Ascending aorta (tissue), 2 donors: ENCODE data around the gene USP49. TPM values are rescaled to one million over a fixed set of nuclear protein-coding genes. Genes with fewer than 3 reads are reported as not detected.

Experiments used
- DNase-seq, 2 donors: peaks; one replicate each; pipeline ENCODE4 v3.0.0-alpha.2; 2019; ENCODE audit warnings: low spot score in 2 of 2
- H3K27ac ChIP-seq, 2 donors: fragments of 200-600 bp; sonication (generic); one replicate each; pipeline ENCODE4 v1.5.1; 2016 to 2017; ENCODE audit warnings: mild to moderate bottlenecking in 1 of 2
- H3K27me3 ChIP-seq: fragments of 200-600 bp; sonication (generic); one replicate; pipeline ENCODE4 v1.5.1; 2017
- H3K36me3 ChIP-seq, 2 donors: fragments of 200-600 bp; sonication (generic); one replicate each; pipeline ENCODE4 v1.5.1; 2016
- H3K4me1 ChIP-seq, 2 donors: fragments of 200-600 bp; sonication (generic); one replicate each; pipeline ENCODE4 v1.5.1; 2016 to 2017; ENCODE audit warnings: mild to moderate bottlenecking in 1 of 2
- H3K4me3 ChIP-seq, 2 donors: fragments of 200-600 bp; sonication (generic); one replicate each; pipeline ENCODE4 v1.5.1; 2016 to 2017; ENCODE audit warnings: mild to moderate bottlenecking in 1 of 2
- H3K9me3 ChIP-seq, 2 donors: fragments of 200-600 bp; sonication (generic); one replicate each; pipeline ENCODE4 v1.5.1; 2016
- intact Hi-C: fragments of 100-400 bp; cut with DNase I; formaldehyde crosslinking; loops from one replicate; pipeline ENCODE4 v1.15.1; 2023
- total RNA-seq: library from RNA; depleted of rRNA; stranded (reverse); fragments of >200 nt; gene quantifications from one replicate; pipeline ENCODE4 v1.1.0, GENCODE V29; 2016
- TF ChIP-seq, protein P1 (sequence below), 3 experiments: fragments of 200-600 bp in 2 of 3; fragments of 450-650 bp in 1 of 3; sonication (generic) in 2 of 3; IDR thresholded peaks; one replicate each; pipeline ENCODE4 v1.5.1; 2016 to 2019; ENCODE audit warnings: antibody characterized with exemption in 3 of 3, mild to moderate bottlenecking in 1 of 3, moderate library complexity in 1 of 3

The USP49 gene
- total RNA-seq, 1 donor from 2014 or later: 8.7 TPM

DNA sequence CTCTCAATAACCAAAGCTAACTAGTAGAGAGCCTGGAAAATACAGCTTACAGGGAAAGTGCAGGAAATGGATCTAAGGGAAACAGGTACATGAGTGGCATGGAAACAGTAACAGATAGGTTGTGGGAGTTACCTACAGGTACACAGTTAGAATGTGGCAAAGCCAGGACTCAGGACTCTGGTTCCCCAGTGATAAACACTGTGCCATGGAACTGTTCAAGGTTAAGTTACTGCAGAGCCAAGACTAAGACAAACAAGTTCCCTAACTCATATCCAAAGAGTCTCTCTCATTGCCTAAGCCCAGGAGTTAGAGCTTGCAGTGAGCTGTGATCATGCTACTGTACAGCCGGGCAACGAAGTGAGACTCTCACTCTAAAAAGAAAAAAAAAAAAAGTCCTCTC is 19.2 kb upstream of the USP49 start:
- no peak for DNase-seq
- TF ChIP-seq, protein P1, sequence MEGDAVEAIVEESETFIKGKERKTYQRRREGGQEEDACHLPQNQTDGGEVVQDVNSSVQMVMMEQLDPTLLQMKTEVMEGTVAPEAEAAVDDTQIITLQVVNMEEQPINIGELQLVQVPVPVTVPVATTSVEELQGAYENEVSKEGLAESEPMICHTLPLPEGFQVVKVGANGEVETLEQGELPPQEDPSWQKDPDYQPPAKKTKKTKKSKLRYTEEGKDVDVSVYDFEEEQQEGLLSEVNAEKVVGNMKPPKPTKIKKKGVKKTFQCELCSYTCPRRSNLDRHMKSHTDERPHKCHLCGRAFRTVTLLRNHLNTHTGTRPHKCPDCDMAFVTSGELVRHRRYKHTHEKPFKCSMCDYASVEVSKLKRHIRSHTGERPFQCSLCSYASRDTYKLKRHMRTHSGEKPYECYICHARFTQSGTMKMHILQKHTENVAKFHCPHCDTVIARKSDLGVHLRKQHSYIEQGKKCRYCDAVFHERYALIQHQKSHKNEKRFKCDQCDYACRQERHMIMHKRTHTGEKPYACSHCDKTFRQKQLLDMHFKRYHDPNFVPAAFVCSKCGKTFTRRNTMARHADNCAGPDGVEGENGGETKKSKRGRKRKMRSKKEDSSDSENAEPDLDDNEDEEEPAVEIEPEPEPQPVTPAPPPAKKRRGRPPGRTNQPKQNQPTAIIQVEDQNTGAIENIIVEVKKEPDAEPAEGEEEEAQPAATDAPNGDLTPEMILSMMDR (IDR thresholded peaks at IDR 0.05): no peak
- H3K36me3 ChIP-seq: peaks cover 18 to 53% of the 10 kb centered on the region in 2 donors
- no peaks in the 10 kb centered on the region for H3K27me3 ChIP-seq
- H3K4me3 ChIP-seq: no peak overlapping the region
- no peaks in the 10 kb centered on the region for H3K4me1 ChIP-seq
- intact Hi-C loops: no loop called here
- H3K9me3 ChIP-seq: no peaks in the 10 kb centered on the region
- H3K27ac ChIP-seq: no peak overlapping the region

- DNase-seq: no peak
- no peaks in the 10 kb centered on the region for H3K27me3 ChIP-seq
- H3K36me3 ChIP-seq: peaks cover 34 to 81% of the 10 kb centered on the region in 2 donors
- TF ChIP-seq, protein P1 (IDR thresholded peaks at IDR 0.05): no peak
- H3K27ac ChIP-seq: no peak overlapping the region
- H3K4me3 ChIP-seq: no peak overlapping the region
- H3K4me1 ChIP-seq: no peaks in the 10 kb centered on the region
- intact Hi-C loops: no loop called here
- H3K9me3 ChIP-seq: no peaks in the 10 kb centered on the region
Observed at GRCh38 chr6:41909727-41910126, 14.6 kb upstream of the USP49 start.

DNA sequence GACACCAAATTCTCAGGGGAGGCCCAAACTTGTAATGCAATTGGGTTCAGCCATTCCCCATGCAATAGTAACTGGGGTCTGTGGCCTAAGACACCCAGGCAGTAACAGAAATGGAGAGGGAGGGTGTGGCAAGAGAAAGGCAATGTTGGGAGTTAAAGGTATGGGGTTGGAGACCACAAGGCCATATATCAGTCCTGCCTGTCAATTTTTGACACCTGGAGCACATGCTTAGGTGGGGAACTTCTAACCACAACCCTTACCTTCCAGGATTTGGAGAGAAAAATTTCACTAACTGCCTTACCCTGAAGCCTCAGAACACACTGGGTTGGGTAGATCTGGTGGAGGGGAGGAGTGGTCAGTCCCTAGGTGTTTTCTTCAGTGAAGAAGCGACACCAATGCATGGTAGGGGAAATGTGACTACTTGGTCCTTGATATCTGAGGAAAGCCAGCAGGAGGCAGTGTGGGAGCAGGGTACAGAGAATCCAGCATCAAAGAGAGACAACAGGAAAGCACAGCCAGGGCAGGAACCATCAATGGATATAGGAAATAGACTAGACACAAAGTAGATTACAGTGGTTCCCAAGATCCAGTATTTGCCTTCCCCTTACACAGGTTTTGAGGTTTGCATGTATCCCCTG is 6.8 kb upstream of the USP49 start:
- Histone ChIP-seq H3K9me3 (no peaks in the 10 kb centered on the region), H3K36me3 (peaks cover 10 to 36% of the 10 kb centered on the region in 2 donors), H3K4me1 (no peaks in the 10 kb centered on the region), H3K27me3 (no peaks in the 10 kb centered on the region), H3K27ac (no peak overlapping the region), H3K4me3 (no peak overlapping the region)
- TF ChIP-seq, protein P1 (IDR thresholded peaks at IDR 0.05): no peak
- DNase-seq: no peak
- intact Hi-C loops: no loop called here

DNA sequence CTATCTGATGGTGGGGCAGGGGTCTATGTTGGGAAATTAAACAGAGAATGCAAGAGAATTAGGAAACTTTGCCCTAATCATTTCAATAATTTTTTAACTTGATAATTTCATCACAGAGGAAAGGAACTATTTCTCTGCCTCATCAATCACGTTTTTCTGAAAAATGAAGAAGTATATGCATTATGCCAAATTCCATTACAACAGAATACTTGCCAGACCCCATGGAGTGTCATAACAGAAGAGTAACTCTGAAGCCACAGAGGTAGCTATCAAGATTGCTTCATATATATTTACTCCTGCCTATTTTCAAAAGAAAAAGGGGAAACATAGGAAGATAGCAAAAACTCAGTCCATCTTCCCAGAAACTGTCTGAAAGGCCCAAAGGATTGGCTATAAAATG is 5.7 kb upstream of the USP49 start:
- Histone ChIP-seq H3K4me1 (peaks cover 0 to 3% of the 10 kb centered on the region in 2 donors), H3K4me3 (no peak overlapping the region), H3K9me3 (no peaks in the 10 kb centered on the region), H3K27ac (no peak overlapping the region), H3K36me3 (peaks cover 0 to 25% of the 10 kb centered on the region in 2 donors), H3K27me3 (no peaks in the 10 kb centered on the region)
- no peak for DNase-seq
- intact Hi-C loops: no loop called here
- TF ChIP-seq, protein P1 (IDR thresholded peaks at IDR 0.05): no peak

DNA sequence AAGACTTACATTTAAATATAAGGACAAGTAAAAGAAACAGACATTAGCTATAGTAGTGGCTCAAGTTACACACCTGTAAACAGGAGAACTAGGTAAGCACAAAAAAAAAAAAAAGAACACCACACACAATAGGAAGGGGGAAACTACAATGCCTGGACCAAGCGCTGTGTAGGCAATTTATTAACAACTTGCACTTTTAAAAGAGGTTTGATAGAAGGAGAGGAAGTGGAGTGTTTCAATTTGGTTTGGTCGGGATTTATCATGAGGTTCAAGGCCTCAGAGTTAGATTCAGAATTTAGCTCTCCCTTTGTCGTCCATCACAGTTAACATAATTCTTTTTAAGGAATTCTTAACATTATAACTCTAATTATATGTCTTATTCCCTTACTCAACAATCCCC is 1.1 kb upstream of the USP49 start:
- H3K4me3 ChIP-seq: peak overlapping the region in 1 of 2 donors; percentile 87
- intact Hi-C loops: no loop called here

More for the DNA sequence above, 1.1 kb upstream of the USP49 start:
- TF ChIP-seq, protein P1 (IDR thresholded peaks at IDR 0.05): no peak
- H3K27ac ChIP-seq: peak overlapping the region in 1 of 2 donors; percentile 86
- H3K27me3 ChIP-seq: no peaks in the 10 kb centered on the region
- DNase-seq: no peak
- H3K4me1 ChIP-seq: peaks cover 0 to 10% of the 10 kb centered on the region in 2 donors
- no peaks in the 10 kb centered on the region for H3K36me3 ChIP-seq
- no peaks in the 10 kb centered on the region for H3K9me3 ChIP-seq
